ENCODE measurements around the gene S1PR2.
"Not testable (repeated sequence)": the region's sequence is repeated elsewhere in the genome, so short reads cannot be mapped to it uniquely, and the experiment has no call there.

S1PR2 gene

DNA sequence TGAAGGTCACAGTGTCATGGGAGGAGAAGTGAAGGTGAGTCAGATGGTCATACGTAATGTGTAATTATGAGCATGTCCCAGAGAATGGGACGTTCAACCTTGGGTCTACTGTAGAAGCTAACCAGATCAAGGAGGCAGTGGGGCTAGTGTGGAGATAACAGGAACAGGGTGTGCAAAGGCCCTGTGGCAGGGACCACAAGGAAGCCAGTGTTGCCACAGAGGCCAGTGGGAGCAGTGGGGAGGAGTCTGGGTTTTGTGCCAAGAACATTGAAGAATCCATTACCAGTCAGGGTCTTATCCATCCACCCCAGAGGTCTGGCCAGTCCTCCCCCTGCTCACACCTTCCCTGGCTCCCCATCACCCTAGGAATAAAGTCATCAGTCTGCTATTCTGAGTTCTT, 24.2 kb upstream of the S1PR2 start:
- DNase-seq (ENCODE audit: extremely low spot score, insufficient read length, low read depth) (no peak), FAIRE-seq (no peak)

DNA sequence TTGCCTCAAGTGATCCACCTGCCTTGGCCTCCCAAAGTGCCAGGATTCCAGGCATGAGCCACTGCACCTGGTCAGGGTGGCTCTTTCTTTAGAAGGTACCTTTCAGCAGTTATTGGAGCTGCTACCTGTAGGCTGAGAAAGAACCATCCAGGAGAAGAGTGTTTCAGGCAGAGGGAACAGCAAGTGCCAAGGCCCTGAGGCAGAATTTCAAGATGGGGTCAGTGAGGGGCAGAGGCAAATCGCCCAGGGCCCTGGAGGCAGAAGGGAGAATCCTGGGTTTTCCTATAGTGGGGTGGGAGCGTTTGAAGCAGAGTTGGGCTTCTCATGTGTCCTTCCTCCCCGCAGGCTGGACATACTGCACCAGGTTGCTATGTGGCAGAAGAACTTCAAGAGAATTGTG, 23.1 kb upstream of the S1PR2 start:
- no peak for FAIRE-seq

DNA sequence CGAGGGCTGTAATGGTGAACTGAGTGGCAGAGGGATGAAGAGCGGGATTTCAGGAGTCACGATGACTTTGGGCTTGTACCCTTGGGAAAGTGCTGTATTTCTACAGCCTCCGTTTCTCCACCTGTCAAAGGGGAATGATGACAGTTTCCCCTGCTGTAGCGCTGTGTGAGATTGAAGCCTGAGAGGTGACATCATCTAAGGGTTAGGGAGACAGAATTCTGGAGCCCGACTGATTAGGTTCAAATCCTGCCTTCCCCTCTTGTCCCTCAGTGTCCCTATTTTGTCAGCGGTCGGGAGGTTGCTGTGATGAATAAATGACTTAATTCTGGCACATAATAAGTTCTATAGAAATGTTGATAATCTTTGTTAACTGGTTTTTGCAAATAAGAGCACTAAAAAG, 21.6 kb upstream of the S1PR2 start:
- DNase-seq (ENCODE audit: extremely low spot score, insufficient read length, low read depth) = no peak
- FAIRE-seq = no peak

More for the DNA sequence above, 23.1 kb upstream of the S1PR2 start:
- no peak for DNase-seq (ENCODE audit: extremely low spot score, insufficient read length, low read depth)

DNA sequence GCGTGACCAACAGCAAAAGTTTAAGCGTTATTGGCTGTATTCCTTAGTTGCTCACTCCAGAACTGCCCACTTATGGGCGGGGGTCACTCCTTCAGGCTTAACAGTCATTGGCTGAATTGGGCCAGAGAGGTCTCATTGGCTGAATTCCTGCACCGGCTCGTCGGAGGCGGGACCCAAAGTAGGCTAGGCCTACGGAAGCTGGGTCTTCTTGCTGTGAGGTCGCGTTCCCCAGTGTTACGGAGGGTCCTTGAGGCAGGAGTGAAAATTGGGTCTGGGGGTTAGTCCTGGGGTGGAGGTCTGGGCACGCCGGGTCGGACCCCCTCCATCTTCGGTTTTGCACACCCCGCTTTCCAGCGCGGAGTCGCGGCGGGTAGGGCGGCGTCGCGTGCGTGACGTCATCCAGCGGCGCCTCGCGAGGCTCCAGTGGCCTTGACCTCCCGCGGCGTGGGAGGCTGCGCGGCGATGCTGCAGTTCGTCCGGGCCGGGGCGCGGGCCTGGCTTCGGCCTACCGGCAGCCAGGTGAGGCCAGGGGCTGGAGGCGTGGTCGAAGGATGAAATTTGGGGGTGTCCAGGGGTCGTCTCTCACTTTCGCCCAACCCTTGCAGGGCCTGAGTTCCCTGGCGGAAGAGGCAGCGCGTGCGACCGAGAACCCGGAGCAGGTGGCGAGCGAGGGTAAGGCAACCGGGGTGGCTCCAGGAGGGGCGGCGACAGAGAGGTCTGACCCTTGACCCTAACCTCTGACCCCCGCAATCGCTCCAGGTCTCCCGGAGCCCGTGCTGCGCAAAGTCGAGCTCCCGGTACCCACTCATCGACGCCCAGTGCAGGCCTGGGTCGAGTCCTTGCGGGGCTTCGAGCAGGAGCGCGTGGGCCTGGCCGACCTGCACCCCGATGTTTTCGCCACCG, 20.9 kb upstream of the S1PR2 start, which contains the start of gene MRPL4:
TSS of gene MRPL4 (plus strand) at position 423 of the 903 bp plus-strand sequence. CDS start at position 463, 40 bp downstream.
- DNase-seq (ENCODE audit: extremely low spot score, insufficient read length, low read depth) (no peak), FAIRE-seq (peak; percentile 99)

DNA sequence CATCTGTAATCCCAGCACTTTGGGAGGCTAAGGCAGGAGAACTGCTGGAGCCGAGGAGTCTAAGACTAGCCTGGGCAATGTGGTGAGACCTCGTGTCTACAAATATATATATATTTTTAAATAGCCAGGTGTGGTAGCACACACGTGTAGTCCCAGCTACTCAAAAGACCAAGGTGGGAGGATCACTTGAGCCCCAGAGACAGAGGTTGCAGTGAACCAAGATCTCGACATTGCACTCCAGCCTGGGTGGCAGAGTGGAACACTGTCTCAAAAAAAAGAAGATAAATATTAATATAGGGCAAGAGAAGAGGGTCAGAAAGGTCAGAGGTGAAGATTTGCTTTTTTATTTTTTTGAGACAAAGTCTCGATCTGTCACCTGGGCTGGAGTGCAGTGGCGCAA, 15.4 kb upstream of the S1PR2 start:
- DNase-seq (ENCODE audit: extremely low spot score, insufficient read length, low read depth) = no peak
- no peak for FAIRE-seq

DNA sequence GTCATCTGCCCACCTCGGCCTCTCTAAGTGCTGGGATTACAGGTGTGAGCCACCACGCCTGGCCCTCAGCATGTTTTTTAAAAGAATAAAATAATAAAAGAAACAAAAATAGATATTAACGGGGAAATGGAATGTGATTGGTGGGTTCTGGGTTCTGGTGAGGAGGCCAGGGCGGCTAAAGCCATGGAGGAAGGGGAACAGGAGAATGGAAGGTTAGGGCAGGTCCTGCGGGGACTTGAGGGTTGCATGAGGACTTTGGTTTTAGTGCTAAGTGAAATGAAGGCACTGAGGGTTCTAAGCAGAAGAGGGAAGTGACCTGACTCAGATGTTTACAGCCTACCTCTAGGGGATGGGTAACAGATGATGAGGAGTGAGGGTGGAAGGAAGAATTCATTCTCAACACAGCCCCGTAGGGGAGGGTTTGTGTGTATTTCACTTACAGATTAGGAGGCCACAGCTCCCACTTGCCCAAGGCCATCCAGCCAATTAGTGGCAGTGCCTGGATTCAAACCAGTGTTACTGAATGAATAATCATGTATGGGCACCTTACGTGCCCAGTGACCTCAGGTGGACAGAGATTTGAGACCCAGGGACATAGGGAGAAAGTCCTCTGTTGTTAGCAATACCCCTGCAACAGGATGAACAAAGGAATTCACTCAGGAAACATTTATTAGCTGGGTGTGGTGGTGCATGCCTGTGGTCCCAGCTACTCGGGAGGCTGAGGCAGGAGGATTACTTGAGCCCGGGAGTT, 14.2 kb upstream of the S1PR2 start:
- FAIRE-seq = peak; percentile 76
- DNase-seq (ENCODE audit: extremely low spot score, insufficient read length, low read depth) = no peak

DNA sequence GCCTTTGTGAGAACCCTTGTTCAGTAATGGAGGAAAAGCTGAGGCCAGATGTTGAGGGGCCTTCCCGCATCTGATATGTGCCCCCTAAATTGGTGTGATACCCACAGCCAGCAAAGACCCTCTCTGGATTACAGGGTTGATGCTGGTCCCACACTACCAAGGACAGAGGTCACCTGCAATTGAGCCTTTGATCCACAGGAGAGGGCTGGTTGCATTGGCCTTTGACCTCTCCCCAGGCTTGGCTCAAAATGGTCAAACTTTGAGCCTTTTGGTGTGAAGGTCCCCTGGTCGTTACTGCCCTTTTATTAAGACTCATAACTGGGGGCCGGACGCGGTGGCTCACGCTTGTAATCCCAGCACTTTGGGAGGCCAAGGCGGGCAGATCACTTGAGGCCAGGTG, 12.5 kb upstream of the S1PR2 start:
- DNase-seq (ENCODE audit: extremely low spot score, insufficient read length, low read depth) = no peak
- FAIRE-seq = no peak

DNA sequence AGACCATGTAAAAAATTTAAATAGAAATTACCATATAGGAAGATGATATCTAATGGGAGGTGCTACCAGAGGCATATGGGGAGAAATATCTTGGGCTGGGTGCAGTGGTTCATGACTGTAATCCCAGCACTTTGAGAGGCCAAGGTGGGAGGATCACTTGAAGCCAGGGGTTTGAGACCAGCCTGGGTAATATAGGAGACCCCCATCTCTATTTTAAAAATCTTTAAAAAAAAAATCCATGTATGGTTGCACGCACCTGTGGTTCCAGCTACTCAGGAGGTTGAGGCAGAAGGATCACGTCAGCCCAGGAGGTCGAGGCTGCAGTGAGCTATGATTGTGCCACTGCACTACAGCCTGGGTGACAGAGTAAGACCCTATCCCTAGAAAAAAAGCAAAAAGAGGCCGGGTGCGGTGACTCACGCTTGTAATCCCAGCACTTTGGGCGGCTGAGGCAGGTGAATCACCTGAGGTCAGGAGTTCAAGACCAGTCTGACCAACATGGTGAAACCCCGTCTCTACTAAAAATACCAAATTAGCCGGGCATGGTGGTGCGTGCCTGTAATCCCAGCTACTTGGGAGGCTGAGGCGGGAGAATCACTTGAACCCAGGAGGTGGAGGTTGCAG, 10.8 kb upstream of the S1PR2 start:
- not testable (repeated sequence) for FAIRE-seq; DNase-seq (ENCODE audit: extremely low spot score, insufficient read length, low read depth)

DNA sequence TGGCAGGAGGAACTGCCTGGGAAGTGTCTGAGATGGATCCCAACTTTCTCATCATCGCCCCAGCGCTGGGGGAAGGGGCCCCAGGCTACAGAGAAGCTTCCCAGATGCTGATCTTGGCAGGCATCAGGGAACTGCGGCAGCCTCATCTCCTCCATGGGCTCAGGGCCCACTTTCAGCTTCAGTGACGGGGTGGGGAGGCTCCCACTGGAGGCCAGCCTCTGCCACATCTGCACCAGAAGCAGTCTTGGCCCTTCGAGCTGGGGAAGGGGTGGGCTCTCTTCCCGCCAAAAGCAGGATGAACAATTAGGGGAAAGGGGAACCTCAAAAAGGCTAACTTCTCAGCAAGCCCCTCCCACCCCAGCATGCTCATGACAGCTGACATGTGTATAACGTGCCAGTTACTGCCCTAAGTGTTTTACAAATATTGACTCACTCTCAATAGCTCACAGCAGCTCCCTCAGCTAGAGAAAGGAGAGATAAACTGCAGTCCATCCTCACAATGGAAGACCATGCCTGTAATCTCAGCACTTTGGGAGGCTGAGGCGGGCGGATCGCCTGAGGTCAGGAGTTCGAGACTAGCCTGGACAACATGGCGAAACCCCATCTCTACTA, 7.1 kb upstream of the S1PR2 start:
- no peak for DNase-seq (ENCODE audit: extremely low spot score, insufficient read length, low read depth)

DNA sequence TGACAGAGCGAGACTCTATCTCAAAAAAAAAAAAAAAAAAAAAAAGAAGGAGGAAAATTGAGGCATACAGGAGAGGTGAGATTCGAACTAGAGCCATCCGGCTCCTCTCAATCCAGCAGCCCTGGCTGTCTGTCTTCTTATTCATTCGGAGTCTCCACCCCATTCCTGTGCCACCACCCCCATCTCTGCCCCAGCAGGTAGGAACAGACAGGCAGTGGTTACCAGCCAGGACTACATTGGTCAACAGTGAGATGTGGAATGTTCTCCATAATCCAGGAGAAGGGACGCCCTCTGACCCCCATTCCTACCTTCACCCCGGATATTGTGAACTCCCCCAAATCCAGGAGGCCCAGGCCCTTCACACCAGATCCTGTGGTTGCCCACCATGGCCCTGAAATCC, 6.6 kb upstream of the S1PR2 start:
- DNase-seq (ENCODE audit: extremely low spot score, insufficient read length, low read depth) (no peak), FAIRE-seq (no peak)

More for the DNA sequence above, 7.1 kb upstream of the S1PR2 start:
- peak; percentile 73 for FAIRE-seq

DNA sequence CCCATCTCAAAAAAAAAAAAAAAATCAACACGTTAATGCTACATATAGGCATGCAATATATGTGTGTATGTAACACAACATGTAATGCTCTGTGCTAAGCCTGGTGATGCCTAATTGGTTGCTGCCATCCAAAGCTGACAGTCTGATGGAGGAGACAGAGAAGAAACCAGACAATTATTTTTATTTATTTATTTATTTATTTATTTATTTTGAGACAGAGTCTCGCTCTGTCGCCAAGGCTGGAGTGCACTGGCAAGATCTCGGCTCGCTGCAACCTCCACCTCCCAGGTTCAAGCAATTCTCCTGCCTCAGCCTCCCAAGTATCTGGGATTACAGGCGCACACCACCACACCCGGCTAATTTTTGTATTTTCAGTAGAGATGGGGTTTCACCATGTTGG, 4.3 kb upstream of the S1PR2 start:
- FAIRE-seq; DNase-seq (ENCODE audit: extremely low spot score, insufficient read length, low read depth): not testable (repeated sequence)

DNA sequence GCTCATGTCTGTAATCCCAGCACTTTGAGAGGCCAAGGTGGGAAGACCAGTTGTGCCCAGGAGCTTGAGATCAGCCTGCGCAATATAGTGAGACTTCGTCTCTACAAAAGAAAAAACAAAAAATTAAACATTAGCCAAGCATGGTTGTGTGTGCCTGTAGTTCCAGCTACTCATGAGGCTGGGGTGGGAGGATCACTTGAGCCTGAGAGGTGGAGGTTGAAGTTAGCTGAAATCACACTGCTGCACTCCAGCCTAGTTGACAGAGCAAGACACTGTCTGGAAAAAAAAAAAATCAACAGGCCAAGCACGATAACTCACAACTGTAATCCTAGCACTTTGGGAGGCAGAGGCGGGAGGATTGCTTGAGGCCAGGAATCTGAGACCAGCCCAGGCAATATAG, 3.9 kb upstream of the S1PR2 start:
- FAIRE-seq (peak; percentile 80), DNase-seq (ENCODE audit: extremely low spot score, insufficient read length, low read depth) (no peak)

DNA sequence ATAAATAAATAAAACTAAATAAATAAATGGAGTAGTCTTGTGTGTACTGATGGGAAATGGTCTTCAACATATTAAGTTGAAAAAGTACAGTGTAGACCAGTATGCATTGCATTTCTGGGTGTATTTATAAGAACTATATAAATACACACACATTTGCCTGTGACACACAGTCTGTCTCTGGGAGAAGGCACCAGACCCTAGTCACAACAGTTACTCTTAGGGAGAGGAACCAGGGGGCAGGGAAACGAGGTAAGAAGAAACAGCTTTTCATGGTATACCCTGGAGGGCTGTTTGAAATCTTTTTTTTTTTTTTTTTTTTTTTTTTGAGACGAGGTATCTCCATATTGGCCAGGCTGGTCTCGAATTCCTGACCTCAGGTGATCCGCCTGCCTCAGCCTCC, 2.8 kb upstream of the S1PR2 start:
- no peak for DNase-seq (ENCODE audit: extremely low spot score, insufficient read length, low read depth)
- FAIRE-seq = no peak

DNA sequence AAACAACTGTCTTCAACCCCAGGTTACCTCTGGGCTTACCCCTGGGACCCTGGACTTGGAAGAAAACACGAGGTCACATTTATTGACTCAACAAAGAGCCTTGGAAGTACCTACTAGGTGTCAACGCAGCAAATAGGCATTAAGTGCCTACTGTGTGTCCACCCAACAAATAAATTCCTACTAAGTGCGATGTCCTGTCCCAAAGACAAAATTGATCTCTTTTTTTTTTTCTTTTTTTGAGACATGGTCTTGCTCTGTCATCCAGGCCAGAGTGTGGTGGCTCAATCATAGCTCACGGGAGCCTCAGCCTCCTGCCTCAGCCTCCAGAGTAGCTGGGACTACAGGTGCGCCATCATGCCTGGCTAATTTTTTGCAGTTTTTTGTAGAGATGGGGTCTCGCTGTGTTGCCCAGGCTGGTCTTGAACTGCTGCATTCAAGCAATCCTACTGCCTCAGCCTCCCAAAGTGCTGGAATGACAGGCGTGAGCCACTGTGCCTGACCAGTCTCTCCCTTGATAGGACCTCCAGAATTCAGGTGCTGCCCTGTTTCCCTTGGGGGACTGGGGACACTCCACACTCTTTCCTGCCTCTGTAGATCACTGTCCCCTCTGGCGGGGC, 589 bp upstream of the S1PR2 start:
- DNase-seq (ENCODE audit: extremely low spot score, insufficient read length, low read depth) (no peak), FAIRE-seq (peak; percentile 21)

DNA sequence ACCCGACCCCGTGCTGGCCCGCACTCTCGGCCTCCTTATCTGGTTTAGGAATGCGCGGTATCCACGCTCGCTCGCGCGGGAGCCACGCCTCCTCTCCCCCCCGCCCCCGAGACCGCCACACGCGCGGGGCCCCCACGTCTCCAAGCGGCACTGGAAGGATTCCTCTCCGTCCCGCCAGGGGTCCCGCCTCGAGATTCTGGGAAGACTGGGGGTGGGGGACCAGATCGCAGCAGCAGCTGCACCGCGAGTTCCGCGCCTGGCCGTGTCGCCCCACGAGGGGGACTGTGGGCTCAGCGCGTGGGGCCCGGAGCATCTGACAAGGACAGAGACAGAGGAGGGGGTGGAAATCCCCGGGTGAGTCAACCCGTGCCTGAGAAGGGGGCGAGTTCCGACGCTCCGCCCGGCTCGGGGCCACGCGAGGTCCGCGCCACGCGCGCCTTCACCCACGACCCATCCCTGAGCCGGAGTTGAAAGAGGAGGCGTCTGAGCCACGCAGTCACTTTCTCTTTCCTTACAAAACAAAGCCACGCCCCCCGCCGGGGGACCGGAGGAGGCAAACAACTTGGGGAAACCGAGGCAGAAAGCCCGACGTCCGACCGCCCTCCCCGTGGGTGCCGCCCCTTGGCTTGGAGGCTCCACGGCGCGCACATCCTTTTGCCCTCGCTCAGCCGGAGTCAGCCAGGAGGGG, 814 bp downstream of the S1PR2 start:
- no peak for FAIRE-seq
- no peak for DNase-seq (ENCODE audit: extremely low spot score, insufficient read length, low read depth)

DNA sequence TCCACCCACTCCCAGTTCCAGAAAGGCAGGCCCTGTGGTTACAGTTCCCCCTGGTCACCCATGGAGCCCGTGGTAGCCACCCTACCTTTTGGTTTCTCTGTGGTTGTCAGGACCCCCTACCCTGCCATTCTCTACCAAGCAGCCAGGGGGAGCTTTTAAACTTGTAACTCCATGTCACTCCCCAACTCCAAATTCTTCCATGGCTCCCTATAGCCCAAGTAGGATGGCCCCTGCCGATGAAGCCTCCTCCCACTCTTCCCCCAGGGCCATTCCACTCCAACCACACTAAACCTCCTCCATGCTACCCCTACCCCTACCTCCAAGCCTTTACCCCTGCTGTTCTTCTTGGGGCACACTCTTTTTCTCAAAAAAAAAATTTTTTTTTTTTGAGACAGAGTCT, 2.2 kb downstream of the S1PR2 start:
- DNase-seq (ENCODE audit: extremely low spot score, insufficient read length, low read depth) = no peak
- FAIRE-seq = peak; percentile 91

DNA sequence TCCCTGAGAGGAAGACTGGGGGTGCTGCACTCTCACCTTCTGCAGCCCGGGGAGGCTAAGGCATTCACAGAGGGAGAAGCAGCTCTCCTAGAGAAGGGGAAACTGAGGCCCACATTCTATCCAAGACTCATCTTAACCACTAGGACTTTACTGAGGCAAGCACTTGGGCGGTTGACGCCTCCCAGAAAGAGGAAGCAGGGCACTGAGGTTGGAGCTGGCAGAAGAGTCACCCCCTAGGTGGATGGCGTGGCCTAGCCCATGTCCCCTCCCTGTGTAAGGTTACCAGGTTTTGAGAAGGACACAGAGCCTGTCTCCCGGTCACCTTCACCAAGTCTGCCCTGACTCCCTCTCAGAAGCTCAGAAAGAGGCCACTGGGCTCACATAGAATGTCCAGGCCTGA, 2.7 kb downstream of the S1PR2 start:
- DNase-seq (ENCODE audit: extremely low spot score, insufficient read length, low read depth) (no peak), FAIRE-seq (peak; percentile 35)

DNA sequence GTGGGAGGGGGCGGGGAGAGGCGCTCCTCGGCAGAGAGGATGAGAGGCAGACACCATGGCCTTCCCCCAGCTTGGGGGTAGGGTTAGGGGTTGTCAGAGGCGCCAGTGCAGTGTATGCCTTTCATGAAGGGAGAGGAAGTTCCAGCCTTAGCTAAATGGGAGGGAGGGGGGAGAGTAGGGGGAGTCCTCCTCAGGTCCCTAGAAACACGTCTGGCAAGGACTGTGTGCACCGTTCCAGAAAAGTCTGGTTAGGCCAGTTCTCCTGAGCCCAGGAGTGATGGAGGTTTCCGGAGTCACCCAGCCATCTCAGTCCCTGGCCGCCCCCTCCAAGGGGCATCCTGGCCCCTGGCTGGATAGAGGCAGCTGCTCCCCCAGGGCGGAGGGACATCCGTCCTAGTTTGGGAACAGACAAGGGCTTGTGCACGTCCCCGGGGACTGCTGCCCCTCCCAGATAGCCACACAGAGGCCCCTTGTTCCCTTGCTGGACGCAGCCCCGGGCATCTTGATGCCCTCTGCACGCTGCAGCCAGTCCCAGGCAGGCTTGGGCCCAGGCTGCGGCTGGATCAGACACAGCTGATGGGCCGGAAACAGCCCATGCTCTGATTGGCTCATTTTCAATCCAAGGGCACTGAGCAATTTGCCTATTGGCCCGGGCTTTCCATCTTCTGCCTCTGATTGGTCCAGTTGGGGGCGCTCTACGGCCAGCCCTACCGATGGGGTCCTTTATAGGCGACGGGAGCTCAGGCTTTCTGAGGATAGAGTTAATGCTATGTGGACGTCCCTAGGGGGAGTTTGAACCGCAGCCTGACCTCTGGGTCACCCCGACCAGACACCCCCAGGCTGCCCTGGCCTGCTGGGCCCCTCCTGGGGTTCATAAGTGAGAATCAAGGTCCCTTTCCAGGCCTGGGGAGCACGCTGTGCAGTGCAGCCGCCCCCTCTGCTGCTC, 3.8 kb downstream of the S1PR2 start:
- FAIRE-seq (no peak), DNase-seq (ENCODE audit: extremely low spot score, insufficient read length, low read depth) (no peak)

Data from GM18507 (cell line).